ENCODE measurements around the gene MCC.
"Not testable (repeated sequence)": the region's sequence is repeated elsewhere in the genome, so short reads cannot be mapped to it uniquely, and the experiment has no call there.

Gene MCC

GRCh38 chr5:113099822-113100221 lies 388.4 kb downstream of the MCC start:
- no peak for DNase-seq

GRCh38 chr5:113098378-113098777 lies 389.9 kb downstream of the MCC start:
- no peak for DNase-seq

- DNase-seq = no peak
Measured at GRCh38 chr5:113095831-113096230, 392.4 kb downstream of the MCC start.

DNA sequence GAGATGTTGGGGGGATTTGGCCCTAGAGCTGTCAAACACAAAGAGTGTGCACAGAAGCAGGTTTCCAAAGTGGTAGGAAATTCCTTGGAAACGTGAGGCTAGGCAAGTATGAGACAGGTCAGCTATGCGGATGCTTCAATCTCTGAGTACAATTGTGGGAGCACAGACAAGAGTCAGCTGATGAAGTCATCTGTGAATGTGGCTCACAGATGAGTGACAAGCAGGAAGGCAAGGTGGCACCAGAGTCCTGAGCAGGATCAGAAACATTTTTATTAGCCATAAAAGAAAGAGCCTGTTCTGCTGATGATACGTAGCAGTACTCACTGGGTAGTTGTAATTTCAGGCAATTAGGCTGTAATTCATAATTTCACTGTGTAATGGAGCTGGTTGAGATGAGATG lies 394.7 kb downstream of the MCC start:
- DNase-seq = no peak

DNA sequence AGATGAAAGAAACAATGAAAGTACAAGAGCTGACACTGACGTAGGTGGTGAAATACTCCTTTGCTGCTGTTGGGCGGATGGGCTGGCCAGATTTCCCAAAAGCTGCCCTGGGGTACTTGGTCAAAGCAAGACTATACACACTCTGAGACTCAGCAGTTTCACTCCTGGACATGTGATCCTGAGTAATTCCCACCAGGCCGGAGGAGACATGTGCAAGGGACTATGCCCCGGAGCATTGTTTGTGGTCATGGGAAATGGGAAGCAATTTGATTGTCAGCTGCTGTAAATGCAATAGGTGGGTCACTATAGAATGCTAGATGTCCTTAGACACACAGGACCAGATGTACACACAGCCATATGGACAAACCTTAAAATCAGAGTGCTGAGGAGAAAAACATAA lies 395.6 kb downstream of the MCC start:
- DNase-seq = no peak

DNA sequence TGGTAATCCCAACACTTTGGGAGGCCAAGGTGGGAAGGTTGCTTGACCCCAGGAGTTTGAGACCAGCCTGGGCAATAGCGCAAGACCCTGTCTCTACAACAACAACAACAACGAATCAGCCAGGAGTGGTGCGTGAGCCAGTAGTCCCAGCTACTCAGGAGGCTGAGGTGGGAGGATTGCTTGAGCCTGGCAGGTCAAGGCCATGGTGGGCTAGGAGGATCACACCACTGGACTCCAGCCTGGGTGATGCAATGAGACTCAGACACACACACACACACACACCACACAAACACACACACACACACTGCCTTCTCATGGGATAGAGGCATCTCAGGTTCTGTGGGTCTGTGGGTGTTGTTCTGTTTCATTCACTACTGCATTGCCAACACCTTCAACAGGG lies 396.6 kb downstream of the MCC start:
- no peak for DNase-seq

GRCh38 chr5:113090336-113091106 lies 397.7 kb downstream of the MCC start:
- peak in 1 of 2 experiments; percentile 5 for DNase-seq

GRCh38 chr5:113089653-113090335 lies 398.5 kb downstream of the MCC start:
- DNase-seq = no peak

GRCh38 chr5:113087976-113088514 lies 400.2 kb downstream of the MCC start:
- no peak for DNase-seq

GRCh38 chr5:113085880-113086409 lies 402.3 kb downstream of the MCC start:
- no peak for DNase-seq

DNA sequence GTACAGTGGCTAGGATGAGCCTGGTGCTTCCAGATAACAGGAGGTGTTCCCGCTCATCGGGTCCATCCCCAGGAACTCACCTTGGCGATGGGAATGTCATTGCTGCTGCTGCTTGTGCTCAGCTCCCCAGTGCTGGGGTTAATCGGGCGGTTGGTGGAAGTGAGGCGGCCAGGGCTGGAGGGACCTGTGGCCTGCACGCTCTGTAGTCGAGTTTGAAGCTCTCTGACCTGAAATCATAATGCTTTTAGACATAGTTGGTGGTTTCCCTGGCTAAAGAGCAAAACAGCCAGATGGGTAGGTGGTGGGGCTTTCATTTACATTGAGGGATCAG lies 403.2 kb downstream of the MCC start:
- no peak for DNase-seq

GRCh38 chr5:113084402-113085083 lies 403.7 kb downstream of the MCC start:
- no peak for DNase-seq

DNA sequence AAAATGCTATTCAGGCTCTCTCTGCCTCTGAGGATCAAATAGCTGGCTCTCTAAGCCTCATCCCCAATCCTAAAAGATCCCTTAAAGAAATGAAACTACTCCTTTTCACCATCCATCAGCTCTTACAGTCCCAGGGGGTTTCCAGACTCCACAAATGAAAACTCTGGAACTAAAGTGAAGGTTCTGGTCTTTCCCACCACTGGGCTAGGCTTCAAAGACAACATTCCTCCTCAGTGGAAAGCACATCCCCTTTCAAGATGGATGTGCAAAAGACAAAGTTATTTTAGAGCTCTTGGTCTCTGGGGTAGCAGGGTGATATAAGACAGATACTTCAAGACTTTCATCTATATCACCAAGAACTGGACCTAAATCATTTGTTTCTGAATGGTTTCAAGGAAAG lies 404.8 kb downstream of the MCC start:
- DNase-seq = no peak

DNA sequence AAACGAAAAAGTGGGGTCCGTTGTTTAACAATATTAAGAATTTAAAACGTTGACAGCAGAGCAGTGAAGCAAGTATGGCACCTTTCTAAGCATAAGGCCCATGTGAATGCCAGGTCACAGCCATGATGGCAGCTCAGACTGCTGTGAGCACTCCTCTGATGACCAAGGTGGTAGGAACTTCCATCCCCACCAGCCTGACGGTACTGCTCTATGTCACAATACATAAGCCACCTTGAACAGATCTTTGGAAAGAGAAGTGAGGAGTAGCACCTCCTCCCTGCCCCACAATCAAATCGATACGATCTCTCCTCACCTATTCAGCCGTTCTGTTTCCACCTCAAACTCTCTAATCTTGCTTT lies 405.7 kb downstream of the MCC start:
- no peak for DNase-seq

DNA sequence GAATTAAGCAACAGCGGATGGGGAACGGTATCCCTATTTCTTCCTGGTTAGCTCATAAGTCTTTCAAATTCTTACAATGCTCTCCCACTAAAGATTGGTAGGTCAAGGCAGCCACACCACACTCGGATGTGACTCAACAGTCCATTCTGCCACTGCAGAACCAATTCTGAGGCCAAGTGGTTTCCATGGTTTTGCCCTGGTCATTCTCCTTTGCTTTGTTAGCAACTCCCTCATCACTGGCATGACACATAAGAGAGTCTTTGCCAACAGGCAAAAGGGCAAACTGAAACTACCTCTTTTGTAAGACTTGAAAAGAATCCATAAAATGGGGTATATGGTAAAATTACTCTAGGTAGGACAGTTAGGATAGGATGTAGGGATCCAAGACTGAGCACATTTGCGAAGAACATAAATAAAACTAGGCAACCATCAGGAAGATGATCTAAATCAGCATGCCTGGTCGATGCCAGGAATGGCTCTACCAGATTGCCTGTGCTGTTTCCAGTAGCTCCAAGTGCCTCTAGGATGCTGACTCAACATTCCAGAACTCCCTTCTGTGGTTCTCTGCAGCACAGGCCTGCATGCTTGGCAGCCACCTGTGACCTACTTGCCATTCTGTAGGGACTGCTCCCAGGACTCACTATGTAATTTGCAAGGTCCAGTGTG lies 406.2 kb downstream of the MCC start:
- DNase-seq = no peak

DNA sequence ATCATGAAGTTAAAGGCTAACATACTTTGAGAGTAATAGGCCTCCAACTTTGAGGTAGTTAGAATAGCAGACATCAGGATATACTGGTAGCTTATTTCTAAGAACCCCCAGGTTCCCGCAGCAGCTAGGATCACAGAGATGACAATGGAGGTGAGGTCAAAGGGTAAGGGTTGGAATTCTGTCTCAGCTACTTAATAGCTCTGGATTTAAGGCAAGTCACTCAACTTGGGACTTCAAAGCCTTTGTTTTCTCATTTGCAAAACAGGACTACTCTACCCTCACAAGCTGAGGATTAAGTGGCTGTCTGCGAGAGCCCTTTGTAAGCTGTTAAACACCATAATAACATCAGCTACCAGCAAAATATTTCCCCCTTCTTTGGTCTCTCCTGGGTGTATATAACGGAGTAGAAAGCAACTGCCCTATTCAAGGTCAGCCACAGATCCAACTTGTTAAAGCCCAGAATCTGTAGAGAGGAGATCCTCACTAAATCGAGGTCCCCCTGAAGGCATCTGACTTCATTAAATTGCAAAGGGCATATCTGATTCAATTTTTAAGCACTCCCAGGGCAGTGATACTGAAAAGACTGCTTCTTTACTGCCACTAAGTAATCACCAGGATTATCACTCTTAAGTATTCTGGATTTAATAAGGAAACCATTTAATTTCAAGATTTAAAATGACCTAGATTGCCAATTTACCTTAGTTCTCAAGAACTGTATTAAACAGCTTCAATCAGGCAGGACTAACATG lies 407.0 kb downstream of the MCC start:
- no peak for DNase-seq

DNA sequence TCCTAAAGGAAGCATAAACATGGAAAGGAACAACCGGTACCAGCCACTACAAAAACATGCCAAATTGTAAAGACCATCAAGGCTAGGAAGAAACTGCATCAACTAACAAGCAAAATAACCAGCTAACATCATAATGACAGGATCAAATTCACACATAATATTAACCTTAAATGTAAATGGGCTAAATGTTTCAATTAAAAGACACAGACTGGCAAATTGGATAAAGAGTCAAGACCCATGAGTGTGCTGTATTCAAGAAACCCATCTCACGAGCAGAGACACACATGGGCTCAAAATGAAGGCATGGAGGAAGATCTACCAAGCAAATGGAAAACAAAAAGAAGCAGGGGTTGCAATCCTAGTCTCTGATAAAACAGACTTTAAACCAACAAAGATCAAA lies 411.6 kb downstream of the MCC start:
- not testable (repeated sequence) for DNase-seq

DNA sequence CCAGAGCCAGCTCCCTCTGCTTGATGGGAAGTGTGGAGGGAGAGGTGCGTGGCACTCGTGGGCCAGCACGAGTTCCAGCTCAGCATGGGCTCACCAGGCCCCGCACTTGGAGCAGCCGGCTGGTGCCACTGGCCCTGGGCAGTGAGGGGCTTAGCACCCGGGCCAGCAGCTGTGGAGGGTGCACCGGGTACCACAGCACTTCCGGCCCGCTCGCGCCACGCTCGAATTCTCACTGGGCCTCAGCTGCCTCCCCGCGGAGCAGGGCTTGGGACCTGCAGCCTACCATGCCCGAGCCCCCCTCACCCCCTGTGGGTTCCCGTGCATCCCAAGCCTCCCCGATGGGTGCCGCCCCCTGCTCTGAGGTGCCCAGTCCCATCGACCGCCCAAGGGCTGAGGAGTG lies 413.2 kb downstream of the MCC start:
- DNase-seq = no peak

DNA sequence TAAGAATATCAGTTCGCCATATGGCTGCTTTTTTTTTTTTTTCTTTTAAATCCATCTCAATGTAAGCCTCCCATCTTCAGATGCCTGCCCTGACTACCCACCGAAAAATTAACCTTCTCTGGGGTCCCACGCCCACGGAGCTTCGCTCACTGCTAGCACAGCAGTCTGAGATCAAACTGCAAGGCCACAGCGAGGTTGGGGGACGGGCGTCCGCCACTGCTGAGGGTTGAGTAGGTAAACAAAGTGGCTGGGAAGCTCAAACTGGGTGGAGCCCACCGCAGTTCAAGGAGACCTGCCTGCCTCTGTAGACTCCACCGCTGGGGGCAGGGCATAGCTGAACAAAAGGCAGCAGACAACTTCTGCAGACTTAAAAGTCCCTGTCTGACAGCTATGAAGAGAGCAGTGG lies 414.6 kb downstream of the MCC start:
- DNase-seq = not testable (repeated sequence)

DNA sequence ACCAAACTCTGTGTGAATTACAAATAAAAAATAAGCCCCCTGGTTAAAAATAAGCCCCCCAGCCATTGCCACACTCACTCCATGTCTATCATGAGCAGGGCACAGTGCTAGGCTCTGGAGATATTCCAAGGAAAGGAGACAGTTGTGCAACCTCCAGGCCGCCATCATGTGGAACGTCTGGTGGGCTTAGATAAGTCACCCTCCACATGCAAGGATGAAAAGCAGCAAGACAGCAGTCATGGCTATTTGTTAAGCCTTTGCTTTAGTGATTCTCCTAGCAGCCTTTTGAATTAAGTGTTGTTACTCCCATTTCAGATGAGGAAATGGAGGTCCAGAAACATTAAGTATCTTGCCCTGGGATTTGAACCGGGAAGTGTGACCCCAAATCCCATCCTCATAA lies 416.9 kb downstream of the MCC start:
- DNase-seq = no peak

DNA sequence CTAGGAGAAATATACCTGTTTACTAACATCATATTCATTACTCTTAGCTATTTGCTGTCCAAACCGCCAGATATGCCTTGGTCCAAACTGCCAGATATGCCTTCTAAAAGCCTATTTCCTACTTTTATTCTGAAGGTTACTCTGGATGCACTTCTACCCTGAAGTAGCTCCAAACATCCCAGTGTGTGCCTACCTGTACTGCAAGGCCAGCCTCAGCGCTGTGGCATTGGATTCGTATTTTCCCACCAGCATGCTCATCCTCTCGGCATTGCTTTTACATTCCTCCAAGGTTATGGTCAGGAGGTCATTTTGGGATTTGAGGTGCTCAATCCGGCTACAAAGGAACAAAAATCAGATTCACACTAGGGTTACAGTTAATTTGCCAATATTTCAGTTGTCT lies 417.4 kb downstream of the MCC start:
- DNase-seq = no peak

DNA sequence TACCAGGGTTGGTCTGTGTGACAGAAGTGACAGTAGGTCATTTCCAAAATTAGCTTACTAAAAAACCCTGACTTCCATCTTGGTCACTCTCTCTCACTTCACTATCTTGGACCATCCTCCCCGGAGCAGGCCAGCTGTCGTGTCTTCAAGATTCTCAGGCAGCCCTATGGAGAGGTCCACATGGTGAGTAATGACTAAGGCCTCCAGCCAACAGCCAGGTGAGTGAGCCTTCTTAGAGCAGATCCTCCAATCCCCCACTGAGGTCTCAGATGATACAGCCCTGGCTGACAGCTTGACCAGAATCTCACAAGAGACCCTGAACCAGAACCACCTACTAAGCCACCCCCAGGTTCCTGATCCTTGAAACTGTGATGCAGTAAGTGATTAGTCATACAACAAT lies 419.7 kb downstream of the MCC start:
- DNase-seq = no peak
